HG02610 (cell line): ENCODE data around the gene COL15A1.
"Not testable (repeated sequence)": the region's sequence is repeated elsewhere in the genome, so short reads cannot be mapped to it uniquely, and the experiment has no call there.

Source experiments
- ATAC-seq: cut with Tn5 transposase; IDR thresholded peaks from one replicate; pipeline ENCODE4 v1.9.1; 2021; ENCODE audit warnings: mild to moderate bottlenecking, moderate library complexity; ENCODE audit not compliant: unreplicated experiment

The COL15A1 gene

GRCh38 chr9:99074902-99075245, 131.2 kb downstream of the COL15A1 start:
- no peak for ATAC-seq

- no peak for ATAC-seq
Observed at GRCh38 chr9:99075246-99075912, 131.7 kb downstream of the COL15A1 start.

GRCh38 chr9:99076030-99076429, 132.3 kb downstream of the COL15A1 start:
- no peak for ATAC-seq

- ATAC-seq, result no peak
Observed at GRCh38 chr9:99076483-99077171, 132.9 kb downstream of the COL15A1 start.

GRCh38 chr9:99078717-99079116, 135.0 kb downstream of the COL15A1 start:
- no peak for ATAC-seq

- ATAC-seq, result no peak
Observed at GRCh38 chr9:99079542-99079941, 135.8 kb downstream of the COL15A1 start.

GRCh38 chr9:99083051-99083450, 139.3 kb downstream of the COL15A1 start:
- ATAC-seq, result no peak

GRCh38 chr9:99085949-99086948, 142.5 kb downstream of the COL15A1 start:
- ATAC-seq, result no peak

- ATAC-seq, result no peak
Observed at GRCh38 chr9:99087462-99087861, 143.8 kb downstream of the COL15A1 start.

GRCh38 chr9:99090336-99091130, 146.8 kb downstream of the COL15A1 start:
- no peak for ATAC-seq

GRCh38 chr9:99092643-99093491, 149.2 kb downstream of the COL15A1 start:
- ATAC-seq, result no peak

GRCh38 chr9:99093492-99093791, 149.7 kb downstream of the COL15A1 start:
- ATAC-seq, result no peak

GRCh38 chr9:99095565-99095964, 151.9 kb downstream of the COL15A1 start:
- ATAC-seq, result no peak

- ATAC-seq, result no peak
Observed at GRCh38 chr9:99096409-99096808, 152.7 kb downstream of the COL15A1 start.

GRCh38 chr9:99099806-99100585, 156.3 kb downstream of the COL15A1 start:
- ATAC-seq, result not testable (repeated sequence)

- ATAC-seq, result no peak
Observed at GRCh38 chr9:99101271-99101670, 157.6 kb downstream of the COL15A1 start.

GRCh38 chr9:99101812-99102211, 158.1 kb downstream of the COL15A1 start:
- no peak for ATAC-seq

GRCh38 chr9:99103054-99103895, 159.6 kb downstream of the COL15A1 start:
- no peak for ATAC-seq
